Stimulated activated CD8-positive, alpha-beta memory T cell treated with anti-CD3 and anti-CD28 coated beads, Interleukin-15, amount 100 ng/mL, for 24 hours (primary cell): ENCODE data around the gene PRKG1.

ENCODE experiments used
- DNase-seq: peaks from one replicate; pipeline ENCODE4 v3.0.0-alpha.2; 2020; ENCODE audit warnings: low read depth

PRKG1 gene

GRCh38 chr10:51760864-51761640, 686.8 kb downstream of the PRKG1 start:
- DNase-seq, result no peak

- no peak for DNase-seq
Measured at GRCh38 chr10:51763746-51764145, 689.5 kb downstream of the PRKG1 start.

GRCh38 chr10:51765284-51765971, 691.1 kb downstream of the PRKG1 start:
- DNase-seq, result no peak

- no peak for DNase-seq
Measured at GRCh38 chr10:51766423-51767102, 692.3 kb downstream of the PRKG1 start.

- DNase-seq, result no peak
Measured at GRCh38 chr10:51767103-51767763, 692.9 kb downstream of the PRKG1 start.

GRCh38 chr10:51768886-51769465, 694.7 kb downstream of the PRKG1 start:
- no peak for DNase-seq

- DNase-seq, result no peak
Measured at GRCh38 chr10:51770709-51771108, 696.4 kb downstream of the PRKG1 start.

GRCh38 chr10:51772387-51772786, 698.1 kb downstream of the PRKG1 start:
- DNase-seq, result no peak

- DNase-seq, result no peak
Measured at GRCh38 chr10:51773681-51774080, 699.4 kb downstream of the PRKG1 start.

- no peak for DNase-seq
Measured at GRCh38 chr10:51783941-51784340, 709.7 kb downstream of the PRKG1 start.

- no peak for DNase-seq
Measured at GRCh38 chr10:51786016-51786683, 711.9 kb downstream of the PRKG1 start.

- DNase-seq, result no peak
Measured at GRCh38 chr10:51786684-51787035, 712.4 kb downstream of the PRKG1 start.

- DNase-seq, result no peak
Measured at GRCh38 chr10:51788273-51788672, 714.0 kb downstream of the PRKG1 start.

- DNase-seq, result no peak
Measured at GRCh38 chr10:51789118-51789517, 714.8 kb downstream of the PRKG1 start.

GRCh38 chr10:51789903-51790302, 715.6 kb downstream of the PRKG1 start:
- DNase-seq, result no peak

GRCh38 chr10:51792678-51793077, 718.4 kb downstream of the PRKG1 start:
- no peak for DNase-seq

- DNase-seq, result no peak
Measured at GRCh38 chr10:51800121-51800520, 725.8 kb downstream of the PRKG1 start.

GRCh38 chr10:51800725-51801424, 726.6 kb downstream of the PRKG1 start:
- no peak for DNase-seq

- DNase-seq, result no peak
Measured at GRCh38 chr10:51802030-51802429, 727.7 kb downstream of the PRKG1 start.

- no peak for DNase-seq
Measured at GRCh38 chr10:51804866-51805265, 730.6 kb downstream of the PRKG1 start.
